GM19467 (cell line): Measurements from ENCODE around the gene DLG2.
"Not testable (repeated sequence)": the region's sequence is repeated elsewhere in the genome, so short reads cannot be mapped to it uniquely, and the experiment has no call there.

Experiments
- ATAC-seq: cut with Tn5 transposase; IDR thresholded peaks from one replicate; pipeline ENCODE4 v1.9.1; 2021; ENCODE audit warnings: mild to moderate bottlenecking, moderate library complexity; ENCODE audit not compliant: unreplicated experiment

The DLG2 gene

GRCh38 chr11:85045716-85046115 is 581.4 kb downstream of the DLG2 start:
- no peak for ATAC-seq

DNA sequence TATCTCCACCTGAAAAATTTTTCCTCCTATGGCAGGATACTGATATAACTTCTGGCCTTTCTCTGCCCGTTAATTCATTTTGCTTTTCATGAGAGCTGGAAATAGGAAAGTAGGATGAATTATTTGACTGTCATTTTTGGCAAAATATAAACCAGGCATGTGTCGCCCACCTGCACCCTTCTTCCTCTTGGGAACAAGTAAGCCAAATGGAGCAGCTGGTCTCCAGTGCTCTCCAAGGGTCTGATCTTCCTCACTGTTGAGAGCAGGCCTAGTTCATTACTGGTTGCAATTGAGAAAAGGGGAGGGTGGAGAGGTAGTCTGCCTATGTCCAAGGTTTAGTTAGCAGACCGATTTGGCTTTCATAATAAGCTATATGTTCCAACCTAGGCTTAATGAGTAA is 582.2 kb downstream of the DLG2 start:
- ATAC-seq = no peak

DNA sequence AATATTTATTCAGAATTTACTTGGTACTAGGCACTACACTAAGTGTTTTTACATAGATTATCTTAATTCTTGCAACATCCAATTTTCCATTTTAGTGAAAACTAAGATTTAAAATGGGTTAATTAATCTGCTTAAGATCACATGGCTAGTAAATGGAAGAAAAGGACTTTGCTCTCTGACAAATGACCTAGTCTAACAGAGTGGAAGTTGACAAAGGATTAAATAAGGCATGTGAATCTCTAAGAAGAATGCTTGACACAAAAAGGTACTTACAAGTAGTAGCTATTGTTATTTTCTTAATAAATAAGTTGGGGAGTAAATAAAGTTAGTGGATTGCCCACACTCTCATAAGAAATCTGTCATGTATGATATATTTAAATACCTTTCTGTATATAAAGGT is 584.8 kb downstream of the DLG2 start:
- no peak for ATAC-seq

DNA sequence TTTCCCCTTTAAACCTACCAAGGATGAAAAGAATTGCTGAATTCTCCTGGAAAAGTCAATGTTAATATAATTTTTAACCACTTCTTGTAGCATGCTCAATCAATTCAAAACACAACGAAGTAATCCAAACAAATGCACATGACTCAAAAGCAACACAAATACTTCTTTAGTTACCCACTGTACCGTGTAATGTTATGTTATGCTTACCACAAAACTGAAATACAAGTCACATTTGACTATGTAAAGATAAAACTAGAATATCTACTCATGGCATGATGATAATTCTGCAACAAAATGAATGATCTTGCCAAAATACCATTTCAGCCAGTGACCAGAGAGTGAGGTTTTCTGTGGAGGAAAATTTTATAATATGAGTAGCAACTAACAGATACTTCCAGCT is 587.0 kb downstream of the DLG2 start:
- ATAC-seq = no peak

DNA sequence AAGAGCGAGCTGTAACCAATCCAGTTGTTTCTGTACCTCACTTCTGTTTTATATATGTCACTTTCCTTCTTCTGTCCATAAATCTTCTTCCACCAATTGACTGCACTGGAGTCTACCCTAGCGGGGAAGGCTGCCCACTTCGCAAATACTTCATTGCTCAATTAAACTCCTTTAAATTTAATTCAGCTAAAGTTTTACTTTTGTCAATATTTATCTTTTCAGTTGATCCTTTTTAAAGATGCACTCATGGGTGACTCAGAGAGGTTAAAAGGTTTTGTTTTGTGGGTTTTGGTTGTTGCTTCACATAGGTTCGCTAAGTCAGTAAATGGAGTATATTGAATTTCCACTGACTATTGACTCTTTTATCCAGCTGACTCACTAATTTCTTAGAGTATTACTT is 597.2 kb downstream of the DLG2 start:
- no peak for ATAC-seq

GRCh38 chr11:85028329-85029101 is 598.6 kb downstream of the DLG2 start:
- ATAC-seq = no peak

DNA sequence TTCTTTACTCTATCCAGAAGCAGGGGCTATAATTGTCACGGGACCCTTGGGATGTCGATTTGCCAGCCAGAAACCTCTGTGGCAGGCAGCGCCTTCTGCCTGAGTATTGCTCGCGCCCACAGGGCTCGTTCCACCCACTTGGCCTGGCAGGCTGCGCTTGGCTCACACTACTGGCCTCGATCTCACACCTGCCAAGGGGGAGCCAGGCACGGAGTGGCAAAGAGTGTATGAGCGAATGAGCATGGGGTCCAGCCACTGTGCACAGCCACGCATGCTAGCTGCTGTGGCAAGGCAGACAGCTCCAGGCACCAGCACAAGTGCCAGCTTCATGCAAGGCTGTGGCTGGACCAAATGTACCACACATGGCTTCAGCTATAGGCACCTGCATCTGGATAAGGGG is 599.8 kb downstream of the DLG2 start:
- ATAC-seq = no peak

DNA sequence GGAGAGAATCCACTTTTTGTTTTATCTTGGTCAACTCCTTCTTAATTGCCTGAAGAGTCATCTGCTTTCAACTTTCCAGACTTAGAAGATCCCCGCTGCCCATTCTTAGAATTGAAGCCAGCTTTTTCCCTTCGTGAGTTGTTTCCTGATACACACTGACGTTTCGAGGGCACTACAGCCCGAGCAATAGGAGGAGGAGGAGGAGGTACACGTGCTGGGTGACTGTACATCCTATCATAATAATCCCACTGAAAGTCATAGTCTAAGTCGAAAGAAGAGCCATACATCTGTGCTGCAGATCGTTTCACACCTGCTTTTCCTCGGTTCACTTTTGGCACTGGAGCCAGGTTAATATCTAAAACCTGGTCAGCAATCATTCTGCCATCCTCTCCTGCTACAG is 606.1 kb downstream of the DLG2 start:
- ATAC-seq = no peak

GRCh38 chr11:84993386-84993785 is 633.8 kb downstream of the DLG2 start:
- no peak for ATAC-seq

- no peak for ATAC-seq
Observed at GRCh38 chr11:84990141-84990540, 637.0 kb downstream of the DLG2 start.

DNA sequence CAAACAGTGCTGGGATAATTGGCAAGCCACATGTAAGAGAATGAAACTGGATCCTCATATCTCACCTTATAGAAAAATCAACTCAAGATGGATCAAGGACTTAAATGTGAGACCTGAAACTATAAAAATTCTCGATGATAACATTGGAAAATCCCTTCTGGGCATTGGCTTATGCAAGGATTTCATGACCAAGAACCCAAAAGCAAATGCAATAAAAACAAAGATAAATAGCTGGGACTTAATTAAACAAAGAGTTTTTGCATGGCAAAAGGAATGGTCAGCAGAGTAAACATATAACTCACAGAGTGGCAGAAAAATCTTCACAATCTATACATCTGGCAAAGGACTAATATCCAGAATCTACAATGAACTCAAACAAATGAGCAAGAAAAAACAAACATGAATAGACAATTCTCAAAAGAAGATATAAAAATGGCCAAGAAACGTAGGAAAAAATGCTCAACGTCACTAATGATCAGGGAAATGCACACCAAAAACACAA is 639.4 kb downstream of the DLG2 start:
- not testable (repeated sequence) for ATAC-seq

DNA sequence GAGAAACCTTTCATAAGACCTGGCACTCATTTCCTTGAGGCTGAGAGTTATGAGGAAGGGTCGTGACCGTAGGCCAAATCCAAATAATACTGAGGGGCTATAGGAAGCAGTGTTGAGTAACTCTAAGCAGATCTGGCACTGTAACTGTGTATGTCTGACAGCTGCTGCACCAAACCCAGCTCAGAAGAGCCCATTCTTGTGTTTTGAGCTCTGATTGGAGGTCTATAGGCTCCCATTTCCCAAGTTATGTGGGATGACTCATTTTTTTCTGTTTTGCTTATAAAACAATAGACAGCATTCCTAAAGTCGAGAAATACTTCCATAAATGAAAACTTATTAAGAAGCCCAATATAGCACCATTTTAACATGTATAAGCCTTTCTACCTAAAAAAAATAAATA is 645.8 kb downstream of the DLG2 start:
- no peak for ATAC-seq

GRCh38 chr11:84969103-84969502 is 658.0 kb downstream of the DLG2 start:
- no peak for ATAC-seq

DNA sequence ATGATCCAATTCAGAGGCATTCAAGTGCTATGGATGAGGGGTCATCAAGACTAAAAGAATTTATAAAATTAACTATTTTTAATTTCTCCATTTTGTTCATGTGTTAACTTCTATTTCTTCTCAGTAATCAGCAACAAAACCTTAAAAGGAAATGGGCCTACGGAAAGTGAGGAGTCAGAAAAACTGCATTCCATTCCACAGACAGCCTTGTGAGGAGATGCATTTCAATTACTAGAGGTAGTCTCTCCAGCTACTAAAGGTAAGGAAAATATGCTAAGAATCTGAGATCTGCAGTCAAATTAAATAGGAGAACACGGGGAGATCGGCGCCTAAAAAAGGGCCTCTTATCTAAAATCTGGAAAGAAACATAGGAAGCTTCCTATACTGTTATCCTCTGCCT is 661.7 kb downstream of the DLG2 start:
- ATAC-seq = no peak

- no peak for ATAC-seq
Observed at GRCh38 chr11:84963240-84963639, 663.9 kb downstream of the DLG2 start.

- no peak for ATAC-seq
Observed at GRCh38 chr11:84962018-84962417, 665.1 kb downstream of the DLG2 start.

- ATAC-seq = no peak
Observed at GRCh38 chr11:84958295-84958694, 668.8 kb downstream of the DLG2 start.

- no peak for ATAC-seq
Observed at GRCh38 chr11:84950569-84951270, 676.4 kb downstream of the DLG2 start.

DNA sequence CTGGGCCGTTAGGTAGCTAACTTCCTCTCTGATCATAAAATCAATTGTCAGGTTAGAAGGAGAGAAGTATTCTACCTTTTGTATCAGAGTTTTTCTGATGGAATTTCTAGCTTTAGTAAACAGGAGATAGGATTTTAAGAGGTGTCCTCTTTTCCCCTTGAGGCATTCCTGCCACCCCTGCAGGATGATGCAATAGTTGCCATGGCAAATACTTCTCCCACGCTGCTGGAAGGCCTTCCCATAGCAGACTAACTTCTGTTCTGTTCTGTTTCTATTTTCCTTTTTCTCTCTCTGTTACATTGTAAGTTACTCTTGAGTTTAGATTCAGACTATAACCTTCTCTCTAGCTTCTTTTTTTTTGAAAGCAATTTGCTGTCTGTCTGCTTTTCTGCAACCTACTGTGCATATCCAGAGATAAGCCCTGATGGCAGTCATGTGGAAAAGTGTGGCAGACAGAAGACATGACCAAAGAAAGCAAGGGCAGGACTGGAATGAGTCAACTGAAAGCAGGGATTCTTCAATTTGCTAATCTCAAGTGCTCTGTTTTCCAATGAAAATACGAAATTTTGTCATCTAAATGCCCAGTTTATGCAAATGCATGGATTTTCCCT is 679.1 kb downstream of the DLG2 start:
- ATAC-seq = no peak

GRCh38 chr11:84947070-84947469 is 680.1 kb downstream of the DLG2 start:
- no peak for ATAC-seq

- ATAC-seq = no peak
Observed at GRCh38 chr11:84930863-84931262, 696.3 kb downstream of the DLG2 start.

- no peak for ATAC-seq
Observed at GRCh38 chr11:84929738-84930137, 697.4 kb downstream of the DLG2 start.
